ENCODE measurements around the gene PDC. TPM values are rescaled to one million over a fixed set of nuclear protein-coding genes. Genes with fewer than 3 reads are reported as not detected.
"Not testable (repeated sequence)": the region's sequence is repeated elsewhere in the genome, so short reads cannot be mapped to it uniquely, and the experiment has no call there.

The PDC gene
- total RNA-seq, 1 donor from 2014 or later = not detected

GRCh38 chr1:186403632-186404031, 57.3 kb downstream of the PDC start:
- H3K27ac Mint-ChIP-seq = no peak overlapping the region
- DNase-seq (ENCODE audit: low spot score in 2 of 2, unreplicated experiment in 2 of 2) = no peak
- H3K9me3 Mint-ChIP-seq = no peaks in the 10 kb centered on the region
- H3K27me3 Mint-ChIP-seq (ENCODE audit: low read depth) = no peaks in the 10 kb centered on the region
- no peaks in the 10 kb centered on the region for H3K4me1 Mint-ChIP-seq
- no peak overlapping the region for H3K4me3 Mint-ChIP-seq
- TF ChIP-seq, protein P1, sequence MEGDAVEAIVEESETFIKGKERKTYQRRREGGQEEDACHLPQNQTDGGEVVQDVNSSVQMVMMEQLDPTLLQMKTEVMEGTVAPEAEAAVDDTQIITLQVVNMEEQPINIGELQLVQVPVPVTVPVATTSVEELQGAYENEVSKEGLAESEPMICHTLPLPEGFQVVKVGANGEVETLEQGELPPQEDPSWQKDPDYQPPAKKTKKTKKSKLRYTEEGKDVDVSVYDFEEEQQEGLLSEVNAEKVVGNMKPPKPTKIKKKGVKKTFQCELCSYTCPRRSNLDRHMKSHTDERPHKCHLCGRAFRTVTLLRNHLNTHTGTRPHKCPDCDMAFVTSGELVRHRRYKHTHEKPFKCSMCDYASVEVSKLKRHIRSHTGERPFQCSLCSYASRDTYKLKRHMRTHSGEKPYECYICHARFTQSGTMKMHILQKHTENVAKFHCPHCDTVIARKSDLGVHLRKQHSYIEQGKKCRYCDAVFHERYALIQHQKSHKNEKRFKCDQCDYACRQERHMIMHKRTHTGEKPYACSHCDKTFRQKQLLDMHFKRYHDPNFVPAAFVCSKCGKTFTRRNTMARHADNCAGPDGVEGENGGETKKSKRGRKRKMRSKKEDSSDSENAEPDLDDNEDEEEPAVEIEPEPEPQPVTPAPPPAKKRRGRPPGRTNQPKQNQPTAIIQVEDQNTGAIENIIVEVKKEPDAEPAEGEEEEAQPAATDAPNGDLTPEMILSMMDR (IDR thresholded peaks at IDR 0.05; ENCODE audit: unreplicated experiment) = no peak
- H3K36me3 Mint-ChIP-seq = peaks cover 27% of the 10 kb centered on the region

DNA sequence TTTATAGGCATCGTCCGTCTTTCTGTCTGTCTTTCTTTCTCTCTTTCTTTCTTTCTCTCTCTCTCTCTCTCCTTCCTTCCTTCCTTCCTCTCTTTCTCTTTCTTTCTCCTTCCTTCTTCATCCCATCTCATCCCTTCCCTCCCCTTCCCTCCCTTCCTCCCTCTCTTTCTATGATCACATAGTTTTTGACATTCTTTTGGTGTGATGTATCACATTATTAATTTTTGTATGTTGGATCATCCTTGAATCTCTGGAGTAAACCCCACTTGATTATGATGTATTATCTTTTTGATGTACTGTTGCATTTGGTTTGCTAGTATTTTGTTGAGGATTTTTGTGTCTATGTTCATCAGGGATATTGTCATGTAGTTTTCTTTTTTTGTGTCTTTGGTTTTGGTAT, 59.5 kb downstream of the PDC start:
- H3K27ac Mint-ChIP-seq; H3K27me3 Mint-ChIP-seq (ENCODE audit: low read depth); H3K4me3 Mint-ChIP-seq; H3K4me1 Mint-ChIP-seq; H3K9me3 Mint-ChIP-seq; DNase-seq (ENCODE audit: low spot score in 2 of 2, unreplicated experiment in 2 of 2): not testable (repeated sequence)
- H3K36me3 Mint-ChIP-seq = peaks cover 19% of the 10 kb centered on the region

Other genes starting within 250 kb of the PDC start
- gene PRG4, start 164.8 kb downstream of the PDC start, total RNA-seq = 0.04 TPM in 2 of 3 replicates, not detected in the other
- 130 to 140 TPM (median 132 TPM) in 3 replicates for gene TPR, start 85.9 kb downstream of the PDC start, total RNA-seq
- gene ODR4, start 85.3 kb downstream of the PDC start, total RNA-seq = 22.6 to 28.4 TPM (median 27.4 TPM) in 3 replicates
- 18.4 to 20.2 TPM (median 19.1 TPM) in 3 replicates for gene PTGS2, start 219.3 kb upstream of the PDC start, total RNA-seq